NCI-H146 treated with DMSO at 0.1 percent for 48 hours (cell line): ENCODE results near the gene CADM1.

Source experiments
- DNase-seq: peaks from one replicate; lab custom pipeline; 2025; ENCODE audit not compliant: unreplicated experiment; lab: John Stamatoyannopoulos, UW

CADM1 gene

DNA sequence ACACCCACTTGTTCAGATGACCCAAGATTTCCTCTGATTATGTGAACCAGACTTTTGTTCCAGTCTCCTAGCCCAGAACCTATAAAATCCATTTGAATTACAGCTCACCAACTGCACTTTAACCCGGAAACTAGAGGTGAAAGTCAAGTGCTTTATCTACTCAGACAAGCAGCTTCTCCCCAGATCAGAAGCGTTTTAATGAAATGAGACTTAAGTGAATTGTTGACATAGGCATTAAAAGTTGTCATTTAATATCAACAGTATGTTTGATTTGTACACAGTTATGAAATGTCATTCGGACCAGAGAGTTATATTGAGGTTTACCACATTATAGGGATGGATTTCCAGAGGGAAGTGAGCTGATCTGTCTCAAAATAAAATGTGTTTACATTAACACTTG is 52.0 kb downstream of the CADM1 start:
- peak; percentile 14 for DNase-seq

DNA sequence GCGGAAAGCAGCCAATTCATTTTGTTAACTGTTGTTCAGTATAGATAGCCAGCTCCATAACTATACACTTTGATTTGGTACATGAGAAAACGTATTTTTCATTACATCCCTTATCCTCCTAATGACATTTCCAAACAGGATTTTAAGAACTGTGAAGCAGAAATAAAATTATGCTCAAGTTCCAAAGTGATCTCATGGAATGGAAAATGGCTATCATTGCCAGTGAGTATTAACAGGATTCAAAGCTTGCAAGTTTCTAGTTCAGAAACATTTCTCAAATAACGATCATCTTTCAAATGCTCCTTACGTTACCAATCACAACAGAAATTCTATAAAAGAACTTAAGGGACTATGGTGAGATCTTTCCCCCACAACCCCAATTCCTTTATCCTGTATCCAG is 53.7 kb downstream of the CADM1 start:
- no peak for DNase-seq

DNA sequence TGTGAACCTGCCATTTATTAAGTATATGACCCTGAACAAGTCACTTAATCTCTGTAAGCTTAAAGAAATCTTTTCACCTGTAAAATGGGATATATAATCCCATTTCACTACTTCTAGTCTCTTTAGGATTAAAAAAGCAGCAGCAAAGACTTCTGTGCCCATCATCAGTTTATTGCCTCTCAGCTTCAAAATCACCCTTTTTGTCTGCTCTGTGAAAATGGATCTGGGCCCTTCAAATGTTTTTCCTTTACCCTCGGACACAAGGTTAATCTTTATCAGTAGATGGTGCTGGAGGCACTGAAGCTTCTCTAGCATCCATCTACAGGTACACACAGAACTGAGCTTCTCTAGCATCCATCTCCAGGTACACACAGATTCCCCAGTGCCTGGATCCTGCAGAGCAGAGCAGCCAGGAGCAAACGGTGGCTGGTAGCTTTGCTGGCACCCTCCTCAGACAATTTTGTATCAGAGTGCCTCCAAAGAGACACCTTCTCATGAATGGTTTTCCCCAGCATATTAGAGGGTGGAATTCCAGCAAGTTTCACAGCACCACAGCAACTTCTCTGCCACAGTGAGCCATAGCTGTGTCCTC is 56.8 kb downstream of the CADM1 start:
- no peak for DNase-seq

DNA sequence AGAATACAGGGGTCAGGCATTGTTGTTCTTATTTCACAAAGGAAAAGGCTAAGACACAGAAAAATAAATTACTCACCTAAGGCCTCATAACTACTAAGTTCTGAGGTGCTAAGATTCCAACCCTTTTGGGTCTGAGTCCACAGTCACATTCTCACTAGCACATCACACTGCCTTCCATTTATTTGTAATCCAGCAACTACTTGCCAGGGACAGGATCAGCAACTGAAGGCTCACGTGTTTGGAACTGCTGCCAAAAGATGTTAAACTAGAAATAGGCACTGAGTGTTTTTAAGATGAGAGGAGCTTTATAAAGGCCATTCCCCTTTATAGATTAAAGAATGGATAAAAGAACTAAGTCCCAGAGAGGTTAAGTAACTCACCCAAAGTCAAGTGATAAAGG is 58.0 kb downstream of the CADM1 start:
- no peak for DNase-seq

DNA sequence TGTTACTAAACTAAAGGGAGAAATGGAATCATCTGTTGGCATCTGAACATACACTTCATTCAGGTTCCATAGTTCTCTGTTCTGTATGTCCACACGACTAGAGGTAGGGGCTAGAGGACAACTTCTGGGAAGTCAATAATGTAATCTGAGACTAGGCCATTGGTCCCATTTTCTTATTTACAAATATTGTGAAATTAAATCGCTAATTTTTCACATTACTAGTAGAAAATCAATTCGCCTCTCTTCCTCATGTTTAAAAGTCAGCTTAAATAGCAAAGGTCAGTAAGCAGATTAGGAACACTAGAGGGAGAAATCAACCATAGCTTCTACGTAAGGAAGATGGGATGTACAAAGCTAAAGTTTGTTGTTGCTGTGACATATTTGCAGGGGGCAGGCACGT is 59.7 kb downstream of the CADM1 start:
- DNase-seq, result no peak

DNA sequence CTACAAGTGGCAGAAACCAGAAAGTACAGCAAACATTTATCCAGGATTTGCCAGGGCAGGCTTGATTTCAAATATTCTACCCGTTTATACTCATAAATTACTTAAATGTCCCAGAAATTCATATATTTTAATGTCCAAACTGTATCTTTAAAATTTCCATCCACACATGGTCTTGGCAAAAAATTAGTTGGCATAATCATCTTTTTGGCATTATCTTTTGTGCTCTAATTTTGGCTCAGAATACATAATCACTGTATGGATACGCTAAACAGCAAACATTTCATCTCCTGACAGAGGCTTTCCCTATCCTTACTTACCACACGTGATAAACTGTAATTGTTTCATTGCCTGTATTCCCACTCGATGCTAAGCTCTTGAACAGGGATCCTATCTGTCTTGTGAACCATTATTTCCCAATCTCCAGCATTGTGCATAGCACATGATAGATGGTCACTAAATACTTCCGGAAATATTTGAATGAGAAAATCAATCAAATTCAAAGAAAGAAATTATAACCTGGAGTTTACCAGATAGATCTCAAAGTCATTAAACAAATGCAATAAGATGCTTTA is 64.2 kb downstream of the CADM1 start:
- DNase-seq, result no peak

DNA sequence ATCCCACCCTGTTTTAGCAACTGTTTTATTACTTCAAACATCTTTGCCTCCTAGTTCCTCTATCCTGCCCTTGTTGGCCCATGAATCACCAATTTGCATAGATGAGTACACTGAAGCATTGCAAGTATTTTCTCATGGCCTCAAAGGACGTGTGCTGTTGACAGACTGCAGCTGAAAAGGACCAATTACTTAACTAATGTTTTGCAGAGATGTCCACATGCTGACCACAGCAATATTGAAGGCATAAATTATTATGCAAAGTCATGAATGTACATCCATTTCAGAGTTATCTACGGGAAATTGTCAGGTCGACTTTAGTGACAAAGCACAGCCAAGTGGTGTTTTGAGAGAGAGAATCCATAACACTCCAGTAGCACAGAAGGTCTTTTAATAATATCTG is 64.8 kb downstream of the CADM1 start:
- no peak for DNase-seq

DNA sequence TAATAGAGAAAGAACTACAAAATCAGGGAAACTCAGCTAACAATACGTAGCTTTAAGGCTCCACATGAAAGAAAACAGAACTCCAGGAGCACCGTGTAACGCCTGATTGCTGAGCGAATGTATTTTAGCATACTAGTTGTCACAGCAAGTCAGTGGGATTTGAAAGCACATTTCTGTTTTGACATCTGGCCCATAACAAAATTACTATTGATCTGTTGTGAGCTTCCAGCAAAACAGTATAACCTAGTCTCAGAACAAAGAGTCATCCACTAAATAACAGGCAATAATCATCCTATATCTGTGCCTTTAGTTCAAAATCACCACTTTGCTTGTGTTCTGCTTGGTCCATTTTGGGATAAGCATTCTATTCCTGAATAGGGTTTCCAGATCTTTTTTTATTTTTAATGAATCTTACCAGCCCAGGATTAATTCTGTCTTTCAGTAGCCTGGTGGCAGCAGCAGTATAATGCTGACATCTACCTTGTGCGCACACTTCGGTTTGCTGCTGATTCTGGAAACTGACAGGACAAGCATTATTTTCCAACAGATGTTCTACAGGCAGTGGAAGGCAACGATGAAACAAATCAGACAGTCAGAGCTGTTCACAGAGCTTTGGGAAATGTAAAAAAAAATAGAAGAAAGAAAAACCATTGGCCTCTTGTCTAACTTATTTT is 66.2 kb downstream of the CADM1 start:
- no peak for DNase-seq

DNA sequence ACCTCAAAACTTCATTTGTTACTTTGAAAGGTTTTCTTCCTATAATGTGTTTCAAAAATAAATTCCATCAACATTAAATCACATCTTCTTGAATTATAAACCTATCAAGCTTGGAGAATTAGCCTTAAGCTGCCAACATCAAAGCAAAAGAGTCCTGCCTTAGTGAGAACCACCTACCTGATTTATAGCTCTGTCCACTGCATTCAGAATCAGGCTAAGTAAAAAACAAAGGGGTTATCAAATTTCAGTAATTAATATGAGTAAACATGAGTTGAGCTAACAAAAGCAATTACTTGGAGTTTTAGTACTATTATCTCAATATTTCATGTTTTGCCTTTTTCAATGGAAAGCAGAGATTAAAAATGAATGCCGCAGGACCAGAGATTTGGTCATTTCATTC is 73.9 kb downstream of the CADM1 start:
- DNase-seq, result no peak

DNA sequence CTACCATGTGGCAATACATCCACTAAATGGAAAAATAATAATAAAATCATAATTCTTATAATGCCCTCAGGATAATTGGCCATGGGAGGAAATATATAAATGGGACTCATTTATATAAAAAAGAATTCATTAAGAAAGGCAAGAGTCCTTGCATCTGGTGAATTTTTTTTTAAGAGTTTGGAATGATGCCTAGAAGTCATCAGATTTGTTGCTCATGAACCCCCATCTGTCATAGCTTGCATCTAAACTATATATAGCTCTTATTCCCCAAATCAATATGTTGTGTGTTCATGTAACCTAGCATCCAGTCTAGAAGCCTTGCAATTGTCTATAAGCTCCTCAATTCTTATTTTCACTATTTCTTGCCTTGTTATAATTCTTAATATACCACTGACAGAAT is 75.9 kb downstream of the CADM1 start:
- no peak for DNase-seq

DNA sequence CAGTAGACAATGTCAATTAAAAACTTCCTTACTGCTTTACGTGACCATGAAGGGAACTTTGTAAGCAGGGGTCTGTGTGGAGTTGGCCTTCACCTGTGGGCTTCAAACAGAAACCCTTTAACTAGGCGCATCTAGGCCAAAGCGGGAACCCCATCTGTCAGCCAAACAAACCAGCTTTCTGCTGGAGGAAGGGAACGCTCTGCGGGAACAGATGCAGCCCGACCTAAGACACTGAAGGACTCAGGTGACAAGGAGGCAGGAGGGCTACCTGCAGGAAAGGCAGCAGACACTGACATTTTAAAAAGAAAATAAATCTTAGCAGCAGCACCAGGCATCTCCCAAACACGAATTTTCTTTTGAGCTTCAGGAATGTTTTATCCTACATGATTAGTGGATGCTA is 78.4 kb downstream of the CADM1 start:
- DNase-seq, result no peak

DNA sequence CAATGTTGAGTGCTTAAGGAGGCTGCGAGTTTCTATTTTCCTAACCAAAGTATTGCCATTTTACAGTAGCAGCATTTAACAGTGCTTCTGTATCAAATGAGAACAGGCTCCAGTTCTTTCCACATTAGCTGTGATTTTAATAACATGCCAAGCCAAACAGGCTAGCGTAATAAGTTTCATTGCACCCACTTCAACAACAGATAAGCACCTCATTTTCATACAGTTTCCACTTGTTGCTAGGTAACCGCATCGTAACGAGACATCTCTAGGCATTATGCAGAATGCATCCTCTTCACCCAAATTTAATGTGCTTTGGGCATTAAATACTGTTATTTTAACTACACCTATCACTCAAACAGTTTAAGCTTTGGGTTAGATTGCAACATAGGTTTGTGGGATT is 79.0 kb downstream of the CADM1 start:
- no peak for DNase-seq

DNA sequence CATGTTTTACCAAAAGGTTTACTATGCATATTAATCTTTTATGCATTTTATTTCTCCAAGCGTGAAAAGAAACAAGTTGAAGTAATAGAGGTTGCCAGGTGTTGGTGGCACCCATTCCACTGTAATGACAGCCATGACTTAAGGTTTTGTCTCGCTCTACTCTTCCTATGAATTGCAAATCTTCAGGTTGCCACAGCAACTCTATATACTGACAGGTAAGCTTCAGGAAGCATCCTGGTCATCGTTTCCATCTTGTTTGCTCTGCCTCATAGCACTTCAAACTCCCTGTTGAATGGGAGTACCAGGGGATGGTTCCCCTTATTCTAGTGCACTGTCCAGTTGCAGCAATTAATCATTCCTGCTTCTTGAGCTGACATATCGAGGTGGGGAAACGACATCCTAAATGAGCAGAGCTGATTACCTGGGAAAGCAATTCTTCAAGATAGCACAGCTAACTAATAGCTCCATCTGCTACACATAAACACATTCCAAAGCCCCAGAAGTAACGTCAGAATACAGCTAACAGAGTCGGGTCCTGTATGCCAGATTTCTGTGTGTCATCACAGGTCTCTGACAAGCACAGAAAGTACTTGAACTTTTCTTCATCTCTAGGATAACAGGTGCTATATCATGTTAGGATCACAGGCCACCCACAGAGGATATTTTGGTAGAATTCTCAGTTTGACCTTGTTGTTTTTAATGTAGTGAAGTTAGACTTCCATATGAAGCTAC is 80.3 kb downstream of the CADM1 start:
- peak; percentile 45 for DNase-seq

DNA sequence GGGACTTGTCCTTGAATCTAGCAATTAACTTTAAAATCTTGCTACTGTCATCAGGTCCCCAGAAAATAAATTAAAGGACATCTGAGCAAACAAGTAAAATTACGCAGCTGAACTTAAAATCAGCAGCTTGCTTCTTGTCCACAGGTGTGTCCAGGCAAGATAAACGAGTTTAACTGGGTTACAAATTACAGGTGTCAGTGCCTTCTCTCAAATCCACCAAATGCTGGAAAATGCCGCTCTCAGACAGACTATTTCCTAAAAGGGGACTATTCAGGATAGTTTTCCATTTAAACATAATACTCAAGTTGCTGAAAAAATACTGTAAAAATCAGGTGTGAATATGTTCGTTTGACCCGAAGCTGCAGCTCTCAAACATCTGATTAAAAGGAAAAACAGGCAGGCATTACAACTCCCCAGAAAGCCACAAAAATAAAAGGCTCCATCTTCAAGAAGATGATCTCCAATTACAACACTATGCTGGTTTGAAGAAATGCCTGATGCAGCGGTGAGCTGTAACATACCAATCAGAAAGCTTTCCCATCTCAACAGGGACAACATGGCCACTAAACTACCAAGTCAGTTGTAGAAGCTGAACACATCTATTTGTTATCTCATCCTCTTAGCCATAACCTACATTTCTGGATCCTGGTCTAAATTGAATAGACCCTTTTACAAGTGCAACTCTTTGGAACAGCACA is 82.1 kb downstream of the CADM1 start:
- peak; percentile 69 for DNase-seq

DNA sequence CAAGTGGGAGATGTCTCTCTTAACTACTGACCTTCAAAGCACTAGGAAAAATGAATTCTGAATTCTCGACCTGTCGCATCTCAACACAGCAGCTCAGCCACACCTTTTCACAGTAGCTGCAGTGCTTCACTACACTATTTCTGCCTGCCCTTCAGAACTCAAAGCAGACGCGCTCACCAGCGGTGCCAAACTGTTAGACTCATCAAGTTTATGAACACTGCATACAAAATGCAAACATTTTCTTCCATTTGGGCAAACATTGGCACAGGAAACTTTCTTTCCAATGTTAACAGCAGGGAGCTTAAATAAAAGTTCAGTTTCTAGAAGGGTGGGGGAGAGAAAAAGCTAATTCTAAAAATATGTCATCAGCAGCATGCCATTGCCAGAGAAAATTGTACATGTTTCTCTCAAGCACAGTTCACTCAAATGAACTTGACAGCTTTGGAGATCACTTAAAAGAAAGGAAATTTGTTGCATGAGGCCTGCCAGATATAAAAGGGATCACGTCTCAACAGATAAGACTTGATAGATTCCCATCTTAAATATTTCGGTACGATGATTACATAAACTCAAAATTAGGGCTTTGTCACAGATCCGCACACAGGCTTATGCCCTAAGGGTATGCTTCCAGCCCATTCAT is 82.7 kb downstream of the CADM1 start:
- DNase-seq, result no peak

DNA sequence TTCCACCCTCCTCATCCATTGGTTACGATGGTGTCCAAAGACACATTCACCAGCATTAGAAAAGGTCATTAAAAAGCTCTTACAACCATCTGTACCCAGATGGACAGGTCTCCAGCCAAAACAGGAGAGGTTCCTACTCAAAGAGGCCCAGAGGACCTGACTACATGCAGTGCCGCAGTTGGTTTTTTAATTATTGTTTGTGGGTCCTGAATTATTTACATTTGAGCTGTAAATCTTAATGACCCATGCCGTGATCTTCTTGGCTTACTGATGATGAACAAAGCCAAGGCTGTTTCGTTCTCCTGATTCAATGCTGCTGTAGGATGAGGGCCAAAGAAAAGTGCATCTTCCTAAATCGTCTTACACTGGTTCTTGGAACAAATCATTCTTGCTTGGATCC is 83.7 kb downstream of the CADM1 start:
- DNase-seq, result peak; percentile 83

DNA sequence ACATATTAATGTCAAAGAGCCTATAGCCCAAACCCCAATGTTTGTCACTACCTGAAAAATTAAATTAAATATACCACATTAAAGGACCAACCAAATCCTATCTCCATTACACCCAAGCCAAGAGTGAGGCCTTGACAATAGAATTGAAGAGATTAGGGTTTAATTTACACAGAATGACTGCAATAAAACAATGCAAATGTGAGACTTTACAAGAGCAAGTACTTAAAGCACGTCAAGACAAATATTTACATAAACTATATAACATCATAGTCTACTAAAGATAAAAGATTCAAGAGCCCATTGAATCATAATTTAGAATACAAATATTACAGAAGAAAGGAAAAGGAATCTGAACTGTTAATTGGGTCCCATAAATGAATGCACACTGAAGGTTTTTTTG is 85.6 kb downstream of the CADM1 start:
- DNase-seq, result peak; percentile 29

DNA sequence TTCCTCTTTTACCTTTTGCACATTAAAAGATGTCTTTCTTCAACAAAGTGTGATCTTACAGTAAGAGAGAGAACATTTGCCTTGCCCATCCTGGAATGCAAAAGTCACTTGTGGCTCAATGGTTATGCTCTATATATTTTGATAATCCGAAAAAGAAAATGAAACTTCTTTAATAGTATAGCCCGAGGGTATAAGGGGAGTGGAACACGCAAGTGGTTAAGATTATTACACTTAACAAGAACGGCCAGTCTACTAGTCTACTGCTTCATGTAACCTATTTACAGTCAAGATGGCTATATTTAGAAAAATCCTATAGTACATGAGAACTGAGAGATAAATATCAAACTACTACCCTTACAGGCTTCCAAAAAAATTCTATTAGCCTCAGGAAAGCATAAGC is 86.1 kb downstream of the CADM1 start:
- DNase-seq, result no peak

DNA sequence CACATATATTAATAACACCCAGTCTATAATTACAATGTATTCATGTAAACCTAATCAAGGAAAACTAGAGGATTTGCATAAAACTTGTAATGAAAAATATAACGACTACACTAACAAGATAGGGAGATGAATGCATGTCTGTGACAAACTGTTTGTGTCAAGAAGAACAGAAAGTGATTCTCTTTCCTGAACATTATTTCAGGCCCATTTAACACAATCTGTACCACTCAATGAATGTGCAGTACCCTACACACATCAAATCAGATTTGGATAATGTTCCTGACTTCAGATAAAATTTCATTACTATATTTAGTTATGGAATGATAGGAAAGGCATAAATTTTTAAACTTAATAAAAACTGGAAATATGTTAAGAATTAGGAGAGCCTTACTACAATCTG is 93.1 kb downstream of the CADM1 start:
- DNase-seq, result no peak

DNA sequence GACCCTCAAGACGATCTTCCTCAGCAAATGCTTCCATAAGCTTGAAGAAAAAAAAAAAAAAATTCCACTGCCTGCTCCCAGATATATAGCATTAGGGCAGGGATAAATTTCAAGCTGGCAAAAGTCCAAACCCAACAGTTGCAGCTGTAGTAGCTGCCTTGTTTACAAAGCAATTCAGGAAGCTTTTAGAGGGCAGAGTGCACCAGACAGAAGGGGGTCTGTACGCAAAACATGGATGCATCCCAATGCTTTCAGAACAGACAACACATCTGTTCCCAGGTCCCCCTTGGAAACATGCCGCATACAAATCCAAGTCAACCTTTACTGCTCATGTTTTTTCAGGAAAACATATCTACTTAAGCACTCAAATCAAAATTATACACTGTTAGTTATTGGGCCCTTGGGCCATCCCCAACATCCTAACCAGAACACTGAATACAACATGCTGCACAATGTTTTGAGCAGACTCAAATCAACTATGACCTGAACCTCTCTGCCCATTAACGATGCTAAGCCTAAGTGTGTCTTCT is 94.5 kb downstream of the CADM1 start:
- peak; percentile 93 for DNase-seq

DNA sequence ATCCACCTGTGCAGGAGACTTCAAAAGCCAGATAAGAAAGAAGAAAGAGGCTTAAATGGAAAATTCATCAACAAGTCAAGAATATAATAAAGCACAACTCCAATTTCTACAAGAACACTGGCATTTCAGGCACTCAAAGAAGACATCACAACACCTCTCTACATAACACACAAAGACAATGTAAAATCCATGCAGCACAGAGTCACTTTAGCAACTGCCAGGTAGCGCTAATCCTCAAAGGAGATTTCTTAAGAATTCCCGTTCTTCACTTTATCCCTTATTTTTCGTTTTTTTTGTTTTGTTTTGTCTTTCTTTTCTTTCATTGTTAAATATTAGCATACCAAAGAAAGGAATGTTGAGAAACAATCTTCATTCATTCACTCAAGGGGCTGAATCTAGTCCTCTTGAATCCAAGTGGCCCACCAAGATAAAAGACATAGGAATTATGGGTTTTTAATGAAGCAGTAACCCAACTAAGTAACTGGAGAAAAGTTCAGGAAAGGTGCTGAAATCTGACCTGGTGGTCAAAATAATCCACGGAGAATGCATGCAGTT is 95.0 kb downstream of the CADM1 start:
- no peak for DNase-seq
